OCI-LY7 (cell line): ENCODE results near the gene TTC13.

Source experiments
- EZH2phosphoT487 ChIP-seq: fragments of 200-600 bp; sonication (generic); IDR thresholded peaks from 2 replicates; pipeline ENCODE4 v1.6.1; 2018; ENCODE audit warnings: low read depth, borderline replicate concordance, mild to moderate bottlenecking, mixed run types, antibody characterized with exemption, low read length, moderate library complexity, mixed read lengths
- TF ChIP-seq, protein P1 (sequence below): fragments of 200-600 bp; sonication (generic); conservative IDR thresholded peaks from 2 replicates; pipeline ENCODE4 v1.5.1; 2014; ENCODE audit warnings: mild to moderate bottlenecking, antibody characterized with exemption, low read length, moderate library complexity, mixed read lengths

DNA sequence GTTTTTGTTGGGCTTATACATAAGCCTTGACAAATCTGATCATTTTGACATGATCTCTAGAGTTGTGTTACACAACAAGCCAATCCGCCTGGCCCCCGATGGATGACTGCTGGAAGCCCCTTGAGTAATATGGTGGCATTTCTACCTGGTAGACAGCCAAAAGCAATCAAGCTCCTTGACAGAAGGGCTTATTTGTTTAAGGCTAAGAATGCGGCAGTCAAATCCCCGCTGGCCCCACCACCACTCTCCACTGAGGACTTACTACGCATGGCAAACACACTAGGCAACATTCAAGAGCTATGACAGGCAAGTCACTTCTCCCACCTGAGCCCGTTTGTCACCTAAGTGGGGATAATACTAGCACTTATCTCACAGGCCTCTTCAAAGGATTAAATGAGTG, 77.0 kb downstream of the TTC13 start:
- TF ChIP-seq, protein P1, sequence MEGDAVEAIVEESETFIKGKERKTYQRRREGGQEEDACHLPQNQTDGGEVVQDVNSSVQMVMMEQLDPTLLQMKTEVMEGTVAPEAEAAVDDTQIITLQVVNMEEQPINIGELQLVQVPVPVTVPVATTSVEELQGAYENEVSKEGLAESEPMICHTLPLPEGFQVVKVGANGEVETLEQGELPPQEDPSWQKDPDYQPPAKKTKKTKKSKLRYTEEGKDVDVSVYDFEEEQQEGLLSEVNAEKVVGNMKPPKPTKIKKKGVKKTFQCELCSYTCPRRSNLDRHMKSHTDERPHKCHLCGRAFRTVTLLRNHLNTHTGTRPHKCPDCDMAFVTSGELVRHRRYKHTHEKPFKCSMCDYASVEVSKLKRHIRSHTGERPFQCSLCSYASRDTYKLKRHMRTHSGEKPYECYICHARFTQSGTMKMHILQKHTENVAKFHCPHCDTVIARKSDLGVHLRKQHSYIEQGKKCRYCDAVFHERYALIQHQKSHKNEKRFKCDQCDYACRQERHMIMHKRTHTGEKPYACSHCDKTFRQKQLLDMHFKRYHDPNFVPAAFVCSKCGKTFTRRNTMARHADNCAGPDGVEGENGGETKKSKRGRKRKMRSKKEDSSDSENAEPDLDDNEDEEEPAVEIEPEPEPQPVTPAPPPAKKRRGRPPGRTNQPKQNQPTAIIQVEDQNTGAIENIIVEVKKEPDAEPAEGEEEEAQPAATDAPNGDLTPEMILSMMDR: no peak
- TF ChIP-seq EZH2phosphoT487: no peak
